ENCODE data around the gene ASAP3. TPM values are rescaled to one million over a fixed set of nuclear protein-coding genes. Genes with fewer than 3 reads are reported as not detected.

ASAP3 gene
- total and polyA plus RNA-seq, 2 of the 13 experiments (the other 11 are each of a cell fraction or from before 2014, with no cell fraction given) = 32.6 to 37.0 TPM

- TF ChIP-seq CREB1 (IDR thresholded peaks at IDR 0.05) (no peak), CREB1 (CRISPR knock-in tag; IDR thresholded peaks at IDR 0.05) (no peak), ZNF614 (CRISPR knock-in tag; IDR thresholded peaks at IDR 0.05; ENCODE audit: borderline replicate concordance) (no peak), ZNF251 (CRISPR knock-in tag; IDR thresholded peaks at IDR 0.05) (no peak), ZSCAN9 (CRISPR knock-in tag; IDR thresholded peaks at IDR 0.05; ENCODE audit: borderline replicate concordance) (no peak), SRF (IDR thresholded peaks at IDR 0.05; ENCODE audit: low read depth, low read length) (no peak), IRF1 (CRISPR knock-in tag; IDR thresholded peaks at IDR 0.05; ENCODE audit: low read depth) (no peak), ZBTB3 (CRISPR knock-in tag; IDR thresholded peaks at IDR 0.05; ENCODE audit: borderline replicate concordance, low read depth) (no peak), ZNF660 (CRISPR knock-in tag; IDR thresholded peaks at IDR 0.05; ENCODE audit: borderline replicate concordance, low read depth) (no peak), ZBTB20 (CRISPR knock-in tag; IDR thresholded peaks at IDR 0.05; ENCODE audit: borderline replicate concordance, low read depth) (no peak), FIP1L1 (IDR thresholded peaks at IDR 0.05; ENCODE audit: borderline replicate concordance, insufficient read depth, low read depth, low read length) (no peak)
- TF ChIP-seq, protein P1, sequence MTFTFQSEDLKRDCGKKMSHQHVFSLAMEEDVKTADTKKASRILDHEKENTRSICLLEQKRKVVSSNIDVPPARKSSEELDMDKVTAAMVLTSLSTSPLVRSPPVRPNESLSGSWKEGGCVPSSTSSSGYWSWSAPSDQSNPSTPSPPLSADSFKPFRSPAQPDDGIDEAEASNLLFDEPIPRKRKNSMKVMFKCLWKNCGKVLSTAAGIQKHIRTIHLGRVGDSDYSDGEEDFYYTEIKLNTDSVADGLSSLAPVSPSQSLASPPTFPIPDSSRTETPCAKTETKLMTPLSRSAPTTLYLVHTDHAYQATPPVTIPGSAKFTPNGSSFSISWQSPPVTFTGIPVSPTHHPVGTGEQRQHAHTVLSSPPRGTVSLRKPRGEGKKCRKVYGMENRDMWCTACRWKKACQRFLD (CRISPR knock-in tag; IDR thresholded peaks at IDR 0.05; ENCODE audit: borderline replicate concordance) = no peak
- DNase-seq (ENCODE audit: low spot score) = no peak
- ChIA-PET POLR2A (no interaction called here), CTCF (ENCODE audit: low intra/inter-chr PET ratio, low total read pairs) (no interaction called here)
- no peaks in the 10 kb centered on the region for H3K79me2 ChIP-seq (ENCODE audit: insufficient read depth, low read length)
- H3K9me3 ChIP-seq (ENCODE audit: low read length) = no peaks in the 10 kb centered on the region
- H2AFZ ChIP-seq (ENCODE audit: low read length) = no peak overlapping the region
- no peak overlapping the region for H3K9ac ChIP-seq (ENCODE audit: insufficient read depth, low read depth, low read length)
- peaks cover 11% of the 10 kb centered on the region for H3K4me1 ChIP-seq (ENCODE audit: insufficient read depth, low read length)
- intact Hi-C loops (cut with micrococcal nuclease; ENCODE audit: unreplicated experiment) = no loop called here
- 92% methylated on average over 8 of the region's 8 CpGs for WGBS (ENCODE audit: low lambda C conversion rate)
- in situ Hi-C loops (cut with HindIII; ENCODE audit: extremely low pct_ligation_motif_present, low pct_unique_long_range_greater_than_20kb) = no loop called here
- H4K20me1 ChIP-seq (ENCODE audit: insufficient read depth, low read length) = no peaks in the 10 kb centered on the region
- no peak overlapping the region for H3K4me3 ChIP-seq (replicated peaks in 1 of 3; ENCODE audit: insufficient read depth in 1 of 3, low read depth in 2 of 3, low read length in 3 of 3)
- H3K4me2 ChIP-seq (ENCODE audit: low read depth, low read length) = no peak overlapping the region
- no TSS peak for BruUV-seq (replicated peaks)
- no peak overlapping the region for H3K27ac ChIP-seq (ENCODE audit: extremely low read length, insufficient read depth, low read length)
- no peak for ATAC-seq
- peaks cover 8 to 36% of the 10 kb centered on the region in 2 experiments; a peak in 4 of 5 replicates for H3K36me3 ChIP-seq (replicated peaks in 1 of 2; ENCODE audit: control insufficient read depth in 1 of 2, insufficient read depth in 2 of 2, low read length in 2 of 2)
- no peaks in the 10 kb centered on the region for H3K27me3 ChIP-seq (ENCODE audit: control insufficient read depth in 1 of 2, insufficient read depth in 2 of 2, low read length in 2 of 2)
- FAIRE-seq = no peak
Observed at GRCh38 chr1:23446661-23447310, 37.2 kb downstream of the ASAP3 start.

All from HepG2 (cell line).